Measurements from ENCODE around the gene ZNF391.
"Not testable (repeated sequence)": the region's sequence is repeated elsewhere in the genome, so short reads cannot be mapped to it uniquely, and the experiment has no call there.

The ZNF391 gene
- total RNA-seq: 1.7 to 4.2 (median 3.2) reads per million in 3 experiments

DNA sequence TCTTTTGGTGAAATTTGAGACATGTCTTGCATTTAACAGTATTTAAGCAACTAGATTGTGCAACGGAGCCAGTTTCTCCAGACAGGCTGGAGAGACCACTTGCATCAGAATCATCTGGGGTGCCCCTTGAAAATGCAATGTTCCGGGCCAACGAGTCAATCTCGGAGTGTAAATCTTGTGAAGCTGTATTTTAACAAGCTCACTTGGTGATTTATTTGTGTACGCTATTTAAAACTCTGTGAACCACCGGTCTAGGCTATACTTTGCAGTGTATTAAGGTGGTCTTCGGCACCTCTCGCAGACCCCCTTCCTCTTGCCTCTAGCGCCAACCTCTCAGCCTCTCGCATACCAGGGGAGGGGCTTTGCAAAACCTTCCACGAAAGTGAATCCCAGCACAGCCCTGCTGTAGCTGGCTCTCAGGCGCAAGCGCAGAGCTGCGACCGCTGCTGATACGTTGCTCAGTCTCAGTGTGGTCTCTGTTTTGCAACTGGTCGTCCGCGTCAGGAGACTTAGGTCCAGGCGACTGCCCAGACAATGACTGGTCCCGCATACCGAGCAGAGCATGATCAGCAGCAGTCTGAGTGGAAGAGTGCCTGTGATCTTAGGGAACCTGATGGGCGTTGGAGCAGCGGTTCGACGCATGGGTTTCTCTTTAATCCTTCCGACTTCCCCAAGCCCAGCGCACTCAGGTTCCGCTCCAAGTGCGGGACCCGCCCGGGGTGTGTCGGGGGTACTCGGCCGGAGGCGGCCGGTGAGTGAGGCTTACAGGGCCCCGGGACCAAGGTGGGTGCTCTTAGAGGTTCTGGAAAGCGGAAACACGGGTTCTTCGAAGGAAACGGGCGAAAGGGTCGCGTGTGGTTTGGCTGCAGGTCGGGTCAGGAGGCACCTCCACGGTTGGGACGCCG lies at the start of gene ZNF391:
Gene ZNF391 (plus strand): TSS at position 467 of the 905 bp plus-strand sequence. CDS start 11,612 bp downstream, outside the sequence.
- DNase-seq: peak; percentile 51

DNA sequence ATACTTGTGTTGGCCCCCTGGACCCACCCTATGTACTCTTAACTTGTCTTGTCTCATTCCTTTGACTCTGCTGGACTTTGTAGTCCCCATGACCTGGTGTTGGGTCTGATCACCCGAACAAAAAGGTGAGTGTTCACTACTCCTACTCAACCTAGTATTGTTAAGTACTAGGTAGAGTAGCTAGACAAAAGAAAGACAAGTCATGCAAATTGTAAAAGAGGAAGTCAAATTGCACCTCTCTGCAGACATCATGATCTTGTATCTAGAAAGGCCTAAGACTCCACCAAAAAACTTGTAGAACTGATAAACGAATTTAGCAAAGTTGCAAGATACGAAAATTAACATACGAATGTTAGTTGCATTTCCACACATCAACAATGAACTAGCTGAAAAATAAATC lies 35.7 kb upstream of the ZNF391 start:
- no peak for DNase-seq

GRCh38 chr6:27358786-27359185 lies 29.8 kb upstream of the ZNF391 start:
- DNase-seq: no peak

GRCh38 chr6:27359231-27359630 lies 29.3 kb upstream of the ZNF391 start:
- no peak for DNase-seq

GRCh38 chr6:27368202-27368601 lies 20.4 kb upstream of the ZNF391 start:
- DNase-seq: no peak

- no peak for DNase-seq
Observed at GRCh38 chr6:27370391-27370790, 18.2 kb upstream of the ZNF391 start.

DNA sequence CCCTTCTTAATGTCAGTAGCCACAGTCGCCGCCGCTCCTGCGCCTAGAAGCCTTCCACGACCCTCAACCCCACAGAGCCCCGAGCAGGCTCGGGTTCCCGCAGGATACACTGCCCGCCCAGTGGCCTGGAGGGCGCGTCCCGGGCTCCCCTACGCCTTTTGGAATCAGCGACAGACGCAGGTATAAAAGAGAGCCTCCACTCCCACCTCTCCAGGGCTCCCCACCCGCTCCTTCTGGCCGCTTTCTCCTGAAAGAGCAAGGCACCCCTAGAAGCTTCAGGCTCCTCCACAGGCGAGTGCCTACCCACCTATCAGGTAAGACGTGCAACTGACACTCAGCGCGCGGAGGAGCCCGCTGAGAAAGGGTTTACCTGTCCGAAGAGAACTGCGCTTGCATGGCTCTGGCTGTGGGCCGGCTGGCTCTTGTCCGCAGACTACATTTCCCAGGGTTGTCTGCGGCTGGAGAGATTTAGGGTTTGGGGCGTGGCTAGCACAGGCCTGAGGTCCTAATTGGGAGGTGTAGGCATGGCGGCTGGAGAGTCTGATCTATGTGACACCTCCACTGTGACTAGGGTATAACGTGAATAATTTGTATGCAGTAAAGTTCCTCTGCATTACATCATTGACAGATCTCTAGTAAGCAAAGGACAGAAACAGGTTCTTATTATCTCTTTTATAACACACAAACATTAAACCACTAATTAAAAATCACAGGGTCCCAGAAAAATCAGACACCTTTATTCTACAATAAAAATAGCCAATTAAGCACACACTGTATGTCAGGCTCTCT lies 13.5 kb upstream of the ZNF391 start:
- DNase-seq: peak; percentile 63

- no peak for DNase-seq
Observed at GRCh38 chr6:27375613-27376079, 12.9 kb upstream of the ZNF391 start.

- not testable (repeated sequence) for DNase-seq
Observed at GRCh38 chr6:27378406-27378805, 10.2 kb upstream of the ZNF391 start.

DNA sequence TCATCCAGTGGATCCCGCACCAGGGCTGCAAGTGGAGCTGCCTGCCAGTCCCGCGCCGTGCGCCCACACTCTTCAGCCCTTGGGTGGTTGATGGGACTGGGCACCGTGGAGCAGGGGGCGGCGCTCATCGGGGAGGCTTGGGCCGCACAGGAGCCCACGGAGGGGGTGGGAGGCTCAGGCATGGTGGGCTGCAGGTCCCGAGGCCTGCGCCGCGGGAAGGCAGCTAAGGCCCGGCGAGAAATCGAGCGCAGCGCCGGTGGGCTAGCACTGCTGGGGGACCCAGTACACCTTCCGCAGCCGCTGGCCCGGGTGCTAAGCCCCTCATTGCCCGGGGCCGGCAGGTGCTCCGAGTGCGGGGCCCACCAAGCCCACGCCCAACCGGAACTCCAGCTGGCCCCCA lies 7.6 kb upstream of the ZNF391 start:
- not testable (repeated sequence) for DNase-seq

DNA sequence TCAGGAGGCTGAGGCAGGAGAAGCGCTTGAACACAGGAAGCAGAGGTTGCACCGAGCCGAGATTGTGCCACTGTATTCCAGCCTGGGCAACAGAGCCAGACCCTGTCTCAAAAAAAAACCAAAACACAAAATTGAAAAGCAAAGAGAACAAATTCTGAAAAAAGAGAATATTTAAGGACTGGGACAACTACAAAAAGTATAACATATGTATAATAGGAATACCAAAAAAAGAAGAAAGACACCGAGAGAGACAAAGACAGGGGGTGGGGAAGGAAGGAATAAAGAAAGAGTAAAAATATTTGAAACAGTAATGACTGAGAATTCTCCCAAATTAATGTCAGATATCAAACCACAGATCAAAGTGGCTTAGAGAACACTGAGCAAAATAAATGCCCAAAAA lies 5.5 kb upstream of the ZNF391 start:
- no peak for DNase-seq

- no peak for DNase-seq
Observed at GRCh38 chr6:27383481-27383880, 5.1 kb upstream of the ZNF391 start.

DNA sequence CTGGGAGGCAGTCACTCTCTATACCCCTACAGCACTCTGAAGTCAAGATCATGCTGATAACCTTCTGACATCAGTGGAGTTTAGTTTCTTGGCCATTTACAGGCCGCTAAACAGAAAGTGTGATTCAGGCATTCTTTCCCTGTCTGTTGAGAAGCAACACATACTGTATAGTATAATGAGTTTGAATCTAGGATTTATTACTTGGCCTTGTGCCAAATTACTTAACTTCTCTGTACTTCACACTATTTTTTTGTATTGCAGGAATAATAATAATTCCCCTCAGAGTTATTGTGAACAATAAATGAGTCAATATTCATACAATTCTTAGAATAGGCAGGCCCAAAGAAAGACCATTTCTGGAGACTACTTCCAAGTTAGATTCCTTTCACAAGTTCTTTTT lies 4.1 kb downstream of the ZNF391 start:
- no peak for DNase-seq

DNA sequence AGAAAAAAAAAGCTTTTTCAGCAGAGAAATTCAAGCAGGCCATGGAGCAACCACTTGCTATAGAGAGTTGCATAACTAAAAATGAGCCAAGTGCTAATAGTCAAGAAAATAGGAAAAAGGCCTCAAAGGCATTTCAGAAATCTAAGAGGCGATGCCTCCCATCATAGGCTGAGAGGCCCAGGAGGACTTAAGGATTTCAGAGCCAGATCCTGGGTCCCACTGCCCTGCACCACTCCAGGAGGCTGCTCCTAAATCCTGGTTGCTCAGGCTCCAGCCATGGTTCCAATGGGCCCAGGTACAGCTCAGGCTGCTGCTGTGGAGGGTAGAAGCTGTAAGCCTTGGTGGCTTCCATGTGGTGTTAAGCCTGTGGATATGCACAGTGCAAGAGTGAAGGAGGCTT lies 5.5 kb downstream of the ZNF391 start:
- DNase-seq: no peak

DNA sequence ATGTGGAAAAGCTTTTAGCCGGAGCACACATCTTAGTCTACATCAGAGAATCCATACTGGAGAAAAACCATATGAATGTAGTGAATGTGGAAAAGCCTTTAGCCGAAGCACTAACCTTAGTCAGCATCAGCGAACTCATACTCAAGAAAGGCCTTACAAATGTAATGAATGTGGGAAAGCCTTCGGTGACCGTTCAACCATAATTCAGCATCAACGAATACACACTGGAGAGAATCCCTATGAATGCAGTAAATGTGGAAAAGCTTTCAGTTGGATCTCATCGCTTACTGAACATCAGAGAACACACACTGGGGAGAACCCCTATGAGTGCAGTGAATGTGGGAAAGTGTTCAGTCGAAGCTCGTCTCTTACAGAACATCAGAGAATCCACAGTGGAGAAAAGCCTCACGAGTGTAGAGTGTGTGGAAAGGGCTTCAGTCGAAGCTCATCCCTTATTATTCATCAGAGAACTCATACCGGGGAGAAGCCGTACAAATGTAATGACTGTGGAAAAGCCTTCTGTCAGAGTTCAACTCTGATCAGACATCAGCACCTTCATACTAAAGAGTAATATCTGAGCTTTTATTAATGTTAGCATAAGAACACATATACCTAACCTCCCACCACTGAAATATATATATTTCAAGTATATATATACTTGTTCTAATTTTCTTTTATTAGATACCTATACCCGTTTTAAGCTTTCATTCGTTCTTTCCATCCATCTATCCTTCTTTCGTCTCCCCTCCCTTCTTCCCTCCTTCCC lies 12.5 kb downstream of the ZNF391 start:
- DNase-seq: no peak

DNA sequence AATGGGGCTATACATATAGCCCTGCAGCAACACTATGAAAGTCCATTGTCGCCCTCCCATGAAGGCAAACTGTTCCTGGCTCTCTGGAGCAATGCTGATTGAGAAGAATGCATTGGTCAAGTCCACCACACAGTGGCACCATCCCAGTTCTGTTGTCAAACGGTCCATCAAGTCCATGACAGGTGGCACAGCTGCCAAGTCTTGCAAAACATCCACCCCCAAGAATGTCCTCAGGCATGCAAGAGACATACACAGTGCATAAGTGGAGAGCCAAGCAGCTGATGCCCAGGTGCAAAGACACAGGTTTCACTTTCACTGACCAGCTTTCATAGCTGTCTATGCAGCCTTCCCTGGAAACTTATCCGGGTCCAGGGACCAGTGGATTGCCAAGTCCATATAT lies 17.5 kb downstream of the ZNF391 start:
- DNase-seq: no peak

- no peak for DNase-seq
Observed at GRCh38 chr6:27407153-27407814, 18.7 kb downstream of the ZNF391 start.

GRCh38 chr6:27414300-27414699 lies 25.7 kb downstream of the ZNF391 start:
- DNase-seq: no peak

- DNase-seq: no peak
Observed at GRCh38 chr6:27414996-27415395, 26.4 kb downstream of the ZNF391 start.

- DNase-seq: no peak
Observed at GRCh38 chr6:27415898-27416297, 27.3 kb downstream of the ZNF391 start.

DNA sequence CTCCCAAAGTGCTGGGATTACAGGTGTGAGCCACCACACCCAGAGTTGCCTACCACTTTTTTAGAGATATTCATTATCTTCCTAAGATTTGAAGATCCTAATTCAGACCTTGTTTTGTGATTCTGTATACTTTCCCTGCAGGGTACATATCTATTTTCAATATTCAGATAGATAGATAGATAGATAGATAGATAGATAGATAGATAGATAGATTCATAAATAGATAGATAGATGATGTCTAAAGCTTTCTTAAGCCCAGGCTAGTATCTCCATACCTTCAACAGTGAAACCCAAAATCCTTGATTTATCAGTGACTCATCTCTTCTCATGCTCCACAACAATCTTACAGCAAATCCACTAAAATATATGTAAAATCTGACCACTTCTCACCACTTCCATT lies 30.8 kb downstream of the ZNF391 start:
- DNase-seq: no peak

DNA sequence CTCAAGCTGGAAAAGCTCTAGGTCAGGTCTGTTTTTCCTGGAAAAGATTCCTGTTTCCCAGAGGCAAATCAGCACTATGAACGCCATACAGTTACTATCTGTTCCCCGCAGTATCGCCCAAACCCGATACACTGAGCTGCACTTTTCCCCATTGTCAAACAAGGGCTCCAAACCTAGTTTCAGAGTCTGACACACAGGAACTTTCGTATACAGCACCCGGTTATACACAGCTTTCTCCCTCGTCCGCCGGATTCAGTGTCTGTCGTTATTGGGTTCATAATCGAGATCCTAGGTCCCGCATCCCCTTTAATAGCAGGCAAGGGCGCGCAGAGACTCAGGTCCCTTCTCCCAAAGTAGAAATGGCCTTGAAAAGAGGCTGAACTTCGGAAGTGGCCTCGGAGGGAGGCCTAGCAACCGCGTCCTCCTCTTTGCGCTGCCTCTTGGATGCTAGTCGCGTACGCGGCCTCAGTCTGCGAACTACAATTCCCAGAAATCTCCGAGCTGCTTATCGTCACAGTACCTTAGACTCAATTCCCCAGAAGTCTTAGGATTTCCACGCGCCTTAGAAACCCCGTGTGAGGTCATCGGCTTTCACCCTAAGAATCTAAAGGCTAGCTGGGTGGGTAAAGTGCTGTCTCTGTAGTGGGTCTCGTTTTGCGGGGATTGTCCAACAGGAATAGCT lies 34.2 kb downstream of the ZNF391 start:
- no peak for DNase-seq
